DMS79 treated with DMSO at 0.1 percent for 48 hours (cell line): ENCODE results near the gene ATP8A2.
"Not testable (repeated sequence)": the region's sequence is repeated elsewhere in the genome, so short reads cannot be mapped to it uniquely, and the experiment has no call there.

Experiments used
- DNase-seq: peaks from one replicate; lab custom pipeline; 2025; lab: John Stamatoyannopoulos, UW

Gene ATP8A2

DNA sequence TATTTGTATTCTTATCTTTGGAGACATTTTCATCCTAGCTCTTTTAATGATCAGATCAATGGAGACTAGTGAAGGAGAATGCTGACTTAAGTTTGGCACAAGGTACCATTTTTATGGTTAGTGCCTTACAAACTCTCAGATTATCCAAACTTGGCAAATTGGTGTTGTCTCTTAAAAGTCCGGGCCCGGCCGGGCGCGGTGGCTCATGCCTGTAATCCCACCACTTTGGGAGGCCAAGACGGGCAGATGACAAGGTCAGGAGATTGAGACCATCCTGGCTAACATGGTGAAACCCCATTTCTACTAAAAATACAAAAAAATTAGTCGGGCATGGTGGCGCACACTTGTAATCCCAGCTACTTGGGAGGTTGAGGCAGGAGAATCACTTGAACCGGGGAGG, 177.2 kb downstream of the ATP8A2 start:
- not testable (repeated sequence) for DNase-seq

DNA sequence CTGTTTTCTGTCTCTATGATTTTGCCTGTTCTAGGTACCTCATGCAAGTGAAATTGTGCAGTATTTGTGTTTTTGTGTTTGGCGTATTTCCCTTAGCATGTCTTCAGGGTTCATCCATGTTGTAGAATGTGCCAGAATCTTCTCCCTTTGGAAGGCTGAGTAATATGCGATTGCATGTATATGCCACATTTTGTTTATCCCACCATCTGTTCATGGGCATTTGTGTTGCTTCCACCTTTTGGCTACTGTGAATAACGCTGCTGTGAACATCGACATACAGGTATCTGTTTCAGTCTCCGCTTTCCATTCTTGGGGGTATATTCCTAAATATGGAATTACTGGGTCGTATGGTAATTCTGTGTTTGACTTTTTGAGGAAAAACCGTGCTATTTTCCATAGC, 190.0 kb downstream of the ATP8A2 start:
- DNase-seq = no peak

DNA sequence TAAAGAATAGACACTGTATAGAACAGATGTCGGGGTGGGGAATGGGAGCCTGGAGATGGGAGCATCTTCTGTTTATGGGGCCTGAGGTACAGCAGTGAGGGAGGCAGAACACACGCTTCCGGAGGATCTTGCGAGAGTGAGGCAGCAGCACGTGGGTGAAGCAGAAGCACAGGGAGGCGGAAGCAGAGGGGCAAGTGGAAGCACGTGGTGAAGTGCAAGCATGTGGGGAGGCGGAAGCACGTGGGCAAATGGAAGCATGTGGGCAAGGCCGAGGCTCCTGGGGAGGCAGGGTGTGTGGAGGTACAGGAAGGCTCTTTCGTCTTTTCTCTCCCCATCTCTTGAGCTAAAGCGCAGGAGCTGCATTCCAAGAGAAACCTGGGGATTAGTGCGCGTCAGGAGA, 198.4 kb downstream of the ATP8A2 start:
- no peak for DNase-seq

DNA sequence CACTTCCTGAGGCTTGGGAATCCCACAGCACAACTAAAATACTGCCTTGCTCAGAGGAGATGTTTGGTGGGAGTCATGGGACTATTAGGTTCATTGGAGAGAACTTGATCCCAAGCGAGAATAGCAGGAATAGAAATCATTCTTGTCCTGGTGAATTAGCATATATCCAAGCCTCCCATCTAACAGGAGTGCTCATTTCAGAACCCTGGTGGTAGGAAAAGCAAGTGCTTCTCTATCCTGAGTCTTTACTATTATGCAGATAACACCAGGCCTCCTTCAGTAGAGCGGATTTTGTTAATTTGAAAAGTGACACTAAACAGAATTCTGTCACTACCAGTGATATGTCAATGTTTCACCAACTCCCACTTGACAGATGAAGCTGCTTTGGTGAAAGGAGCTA, 199.5 kb downstream of the ATP8A2 start:
- no peak for DNase-seq

DNA sequence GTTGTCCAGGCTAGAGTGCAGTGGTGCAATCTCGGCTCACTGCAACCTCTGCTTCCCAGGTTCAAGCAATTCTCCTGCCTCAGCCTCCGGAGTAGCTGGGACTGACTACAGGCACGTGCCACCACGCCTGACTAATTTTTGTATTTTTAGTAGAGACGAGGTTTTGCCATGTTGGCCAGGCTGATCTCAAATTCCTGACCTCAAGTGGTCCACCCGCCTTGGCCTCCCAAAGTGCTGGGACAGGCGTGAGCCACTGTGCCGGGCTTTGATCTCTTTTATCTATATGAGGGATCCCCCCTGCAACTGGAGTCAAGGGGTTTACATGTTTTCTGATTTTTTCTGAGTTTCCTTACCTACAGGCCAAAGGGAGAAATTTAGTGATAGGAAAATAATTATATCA, 200.4 kb downstream of the ATP8A2 start:
- DNase-seq = not testable (repeated sequence)

DNA sequence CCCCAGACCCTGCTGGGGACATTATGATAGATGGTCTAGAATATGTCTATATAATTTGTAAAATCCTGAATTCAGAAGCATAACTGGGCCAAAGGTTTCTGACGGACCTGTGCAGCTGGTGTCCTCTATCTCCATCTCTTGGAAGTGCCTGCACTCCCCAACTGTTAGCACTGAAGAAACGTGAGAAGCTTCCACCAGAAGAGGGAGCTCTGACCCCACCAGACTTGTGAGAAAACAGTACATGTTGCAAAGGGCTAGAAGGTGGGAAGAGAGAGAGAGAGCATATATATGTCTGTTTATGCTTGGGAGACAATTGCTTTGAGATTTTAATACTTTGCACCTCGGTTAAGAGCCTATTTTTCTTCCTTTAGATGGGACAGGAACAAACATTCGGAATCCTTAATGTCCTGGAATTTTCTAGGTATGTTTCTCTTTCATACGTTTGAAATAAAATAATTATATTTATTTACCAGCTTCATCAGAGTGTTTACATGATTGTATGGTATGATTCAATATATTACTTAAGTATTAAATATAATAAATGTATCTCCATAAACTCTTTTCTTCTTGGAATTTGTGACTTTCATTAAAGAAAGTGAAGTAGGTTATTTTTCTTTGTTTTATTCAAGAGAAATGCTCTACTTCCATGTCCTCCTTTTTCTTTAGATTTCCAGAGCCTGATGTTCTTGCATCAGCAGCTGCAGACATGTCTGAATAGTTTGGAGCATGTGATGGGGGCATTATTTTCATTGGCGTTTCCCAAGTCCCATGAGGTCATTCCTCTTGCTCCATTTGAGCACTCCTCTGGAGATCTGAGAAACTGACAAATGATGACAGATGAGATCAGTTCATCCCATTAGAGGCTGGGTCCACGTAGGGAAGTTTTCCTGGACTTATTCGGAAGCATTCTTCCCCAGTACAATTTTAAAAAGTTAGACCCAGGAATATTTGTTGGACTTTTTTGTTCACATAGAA, 202.9 kb downstream of the ATP8A2 start:
- DNase-seq = peak; percentile 75

DNA sequence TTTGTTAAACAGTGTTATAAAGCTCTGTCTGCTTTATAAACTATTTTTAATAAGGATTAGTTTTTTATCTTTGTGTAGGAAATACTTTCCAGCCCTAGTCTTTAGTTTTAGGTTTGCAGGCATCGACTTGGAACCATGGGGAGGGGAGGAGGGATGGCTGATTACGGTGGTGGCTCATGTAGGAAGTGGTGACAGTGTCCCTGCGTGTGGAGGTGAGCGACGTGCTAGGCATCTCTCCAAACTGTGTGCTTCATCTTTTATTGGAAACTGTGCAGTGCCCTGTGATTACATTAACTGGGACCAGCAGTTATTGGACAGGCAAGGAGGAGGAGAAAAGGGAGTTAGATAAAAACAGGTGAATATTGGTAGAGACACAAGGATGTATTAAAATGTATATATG, 203.8 kb downstream of the ATP8A2 start:
- DNase-seq = no peak

DNA sequence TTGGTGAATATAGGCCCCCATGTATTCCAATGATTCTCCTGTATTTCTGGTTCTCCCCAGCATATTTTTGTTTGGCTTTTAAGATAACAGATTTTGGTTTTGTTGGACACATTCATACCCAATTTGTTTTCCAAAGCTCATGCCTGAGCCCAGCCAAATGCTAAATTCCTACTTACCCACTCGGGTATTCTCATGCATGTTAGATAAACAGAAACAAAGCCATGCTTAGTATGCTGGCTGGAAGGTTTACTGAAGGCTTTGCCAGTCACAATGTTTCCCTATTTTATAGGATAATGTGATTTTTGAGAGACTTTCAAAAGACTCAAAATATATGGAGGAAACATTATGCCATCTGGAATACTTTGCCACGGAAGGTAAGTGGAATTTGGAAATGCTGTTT, 206.8 kb downstream of the ATP8A2 start:
- no peak for DNase-seq

DNA sequence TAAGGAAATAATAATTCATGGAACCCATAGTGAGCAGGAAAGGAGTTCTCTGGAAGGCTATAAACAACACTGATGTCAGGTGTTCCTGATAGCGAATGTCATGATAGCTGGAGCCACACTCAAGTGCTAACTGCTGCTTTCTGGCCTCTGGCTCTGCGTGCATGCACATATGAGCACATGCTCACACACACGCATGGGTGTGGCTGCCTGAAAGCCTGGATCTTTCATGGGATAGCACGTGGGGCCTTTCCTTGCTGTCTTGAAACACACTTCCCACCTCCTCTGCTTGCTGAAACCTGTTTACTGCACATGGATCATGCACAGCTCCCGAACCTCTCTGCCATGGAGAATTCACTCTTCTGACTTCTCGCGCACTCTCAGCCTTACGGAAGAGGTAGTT, 207.4 kb downstream of the ATP8A2 start:
- no peak for DNase-seq

DNA sequence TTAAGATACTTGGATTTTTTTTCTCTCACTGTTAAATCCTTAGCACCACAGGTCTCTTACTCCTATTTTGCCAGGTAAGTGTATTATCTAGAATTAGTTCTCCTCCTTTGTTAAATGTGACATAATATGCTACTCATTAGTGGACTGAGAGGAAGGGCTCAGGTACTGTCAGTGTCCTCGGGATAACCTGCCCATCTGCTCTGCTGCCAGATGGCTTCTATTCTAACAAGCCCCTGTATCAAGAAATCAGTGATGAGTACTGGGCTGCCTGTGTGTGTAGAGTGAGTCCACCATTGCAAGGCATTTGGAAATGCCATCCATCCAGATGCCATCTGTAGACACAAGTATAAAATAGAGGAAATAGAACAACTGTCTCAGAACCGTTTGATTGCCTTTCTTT, 209.6 kb downstream of the ATP8A2 start:
- DNase-seq = no peak

DNA sequence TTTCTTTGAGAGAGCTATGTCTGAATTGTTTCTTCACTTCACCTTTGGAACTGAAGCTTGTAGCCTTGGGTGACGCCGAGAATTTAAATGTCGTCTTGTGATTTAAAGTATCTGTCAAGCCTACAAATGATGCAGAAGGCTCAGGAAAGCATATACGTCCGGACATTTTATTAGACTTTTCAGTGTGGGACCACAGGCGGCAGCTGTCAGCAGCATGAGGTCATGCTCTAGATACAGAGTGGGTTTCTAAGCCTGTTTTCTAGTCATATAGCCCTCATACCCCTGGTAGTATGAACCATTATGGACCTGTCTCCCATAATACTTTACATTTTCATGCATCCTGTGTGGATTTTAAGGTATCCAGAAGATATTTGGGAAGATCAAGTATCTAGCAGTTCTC, 212.3 kb downstream of the ATP8A2 start:
- DNase-seq = no peak

DNA sequence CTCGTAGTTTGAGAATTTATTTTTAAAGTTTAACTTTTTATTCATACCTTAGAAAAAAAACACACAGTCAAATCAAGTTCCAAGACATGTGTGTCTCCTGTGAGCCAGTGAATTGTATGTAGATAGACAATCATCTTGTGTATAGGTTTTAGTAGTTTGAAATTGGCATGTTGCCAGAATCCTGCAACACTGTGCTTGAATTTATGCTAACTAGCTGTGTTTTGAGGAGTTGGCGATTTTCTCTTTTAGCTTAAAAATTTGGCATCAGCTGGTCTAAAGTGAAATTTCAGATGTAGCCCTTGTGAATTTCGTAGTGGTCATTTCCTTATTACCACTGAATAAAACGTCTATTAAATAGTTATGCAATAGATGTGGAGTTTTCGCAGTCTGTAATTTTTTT, 213.2 kb downstream of the ATP8A2 start:
- DNase-seq = no peak

DNA sequence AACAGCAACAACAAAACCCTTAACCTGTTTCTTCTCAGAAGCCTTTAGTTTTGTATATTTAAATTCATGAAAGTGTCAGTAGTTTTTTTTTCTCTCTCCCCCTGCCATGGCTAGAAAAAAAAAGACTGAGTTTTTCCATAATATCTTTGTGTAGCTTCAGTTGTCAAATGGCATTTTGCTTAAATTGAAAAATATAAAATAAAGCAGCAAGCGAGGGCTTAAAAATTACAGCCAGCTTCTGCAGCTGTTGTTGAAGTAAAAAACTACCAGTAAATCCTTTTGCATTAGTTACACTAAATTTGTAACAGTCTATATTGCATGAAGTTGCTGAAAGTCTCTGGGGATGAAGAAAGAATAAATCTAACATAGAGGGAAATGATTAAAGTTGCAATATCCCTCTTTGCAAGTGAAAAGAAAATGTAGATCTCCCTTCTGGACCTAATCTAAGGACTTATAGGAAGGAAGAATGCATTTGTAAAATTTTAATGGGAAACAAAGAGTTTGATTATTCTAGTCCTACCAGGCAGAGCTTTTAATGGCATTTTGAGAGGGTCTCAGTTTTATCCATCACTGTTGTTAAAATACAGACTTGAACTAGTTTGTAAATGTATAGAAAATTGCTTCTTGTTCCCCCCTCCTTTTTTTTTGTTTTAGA, 215.7 kb downstream of the ATP8A2 start:
- no peak for DNase-seq

DNA sequence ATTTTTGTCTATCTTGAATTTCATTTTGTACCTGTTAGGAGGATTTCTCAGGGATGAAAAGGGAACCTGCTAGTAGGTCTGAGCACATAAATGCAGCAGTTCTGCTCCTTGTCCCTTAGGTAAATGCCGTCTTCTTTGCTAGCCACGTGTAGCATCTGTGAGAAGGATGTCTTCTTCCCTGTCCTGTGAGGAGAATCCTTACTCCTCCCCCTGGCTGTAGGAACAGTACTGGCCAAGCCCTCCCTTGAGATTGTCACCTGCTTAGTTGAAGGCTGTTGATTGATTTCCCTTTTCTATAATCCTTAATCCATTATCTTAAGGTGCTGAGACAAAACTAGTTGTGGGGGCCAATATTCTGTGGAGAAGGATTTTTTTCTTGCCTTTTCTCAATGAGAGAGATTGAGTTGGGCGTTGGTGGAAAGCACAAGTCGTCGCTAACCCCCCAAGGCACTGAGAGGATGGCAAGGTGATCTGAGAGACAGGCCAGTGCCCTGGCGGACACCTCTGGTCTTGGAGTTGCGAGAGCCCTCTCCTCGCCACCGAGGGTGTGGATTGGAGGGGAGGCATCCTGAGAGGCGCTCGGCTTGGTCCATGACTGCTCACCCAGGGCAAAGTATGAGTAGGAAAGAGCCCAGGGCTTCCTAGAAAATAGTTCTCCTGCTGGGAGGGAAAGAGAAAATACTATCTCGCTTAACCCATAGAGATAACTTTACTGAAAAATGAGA, 216.7 kb downstream of the ATP8A2 start:
- DNase-seq = no peak

DNA sequence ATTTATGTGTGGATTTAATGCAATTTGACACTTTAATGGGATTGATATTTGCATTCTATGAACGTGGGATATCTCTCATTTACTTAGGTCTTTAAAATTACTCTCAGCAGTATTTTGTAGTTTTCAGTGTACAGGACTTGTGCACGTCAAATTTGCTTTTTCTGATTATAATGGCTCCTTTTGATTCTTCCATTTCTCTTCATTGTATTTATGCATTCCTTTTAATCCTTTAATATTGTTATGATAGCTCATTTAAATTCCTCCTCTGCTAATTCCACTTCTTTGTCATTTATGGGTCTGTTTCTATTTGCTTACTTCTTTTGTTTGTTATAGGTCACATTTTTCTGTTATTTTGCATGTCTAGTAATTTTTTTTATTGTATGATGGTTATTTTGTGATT, 226.6 kb downstream of the ATP8A2 start:
- no peak for DNase-seq

DNA sequence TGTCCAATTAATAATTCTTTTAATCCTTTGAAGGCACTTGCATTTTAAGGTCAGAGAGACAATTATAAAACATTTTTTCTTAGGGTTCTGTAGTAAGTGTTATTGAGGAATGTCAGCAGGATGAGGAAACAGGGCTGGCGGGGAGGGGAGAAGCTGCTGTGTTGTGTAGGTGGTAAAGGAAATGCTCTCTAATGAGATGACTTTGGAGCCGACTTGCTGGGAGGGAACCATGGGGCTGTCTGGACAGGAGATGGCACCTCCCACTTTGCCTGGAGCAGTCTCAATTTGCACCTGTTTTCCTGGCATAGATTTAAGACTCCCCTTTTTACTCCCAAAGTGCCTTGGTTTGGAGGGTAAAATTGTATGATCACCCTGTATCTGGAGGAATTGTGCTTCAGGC, 230.4 kb downstream of the ATP8A2 start:
- DNase-seq = no peak

DNA sequence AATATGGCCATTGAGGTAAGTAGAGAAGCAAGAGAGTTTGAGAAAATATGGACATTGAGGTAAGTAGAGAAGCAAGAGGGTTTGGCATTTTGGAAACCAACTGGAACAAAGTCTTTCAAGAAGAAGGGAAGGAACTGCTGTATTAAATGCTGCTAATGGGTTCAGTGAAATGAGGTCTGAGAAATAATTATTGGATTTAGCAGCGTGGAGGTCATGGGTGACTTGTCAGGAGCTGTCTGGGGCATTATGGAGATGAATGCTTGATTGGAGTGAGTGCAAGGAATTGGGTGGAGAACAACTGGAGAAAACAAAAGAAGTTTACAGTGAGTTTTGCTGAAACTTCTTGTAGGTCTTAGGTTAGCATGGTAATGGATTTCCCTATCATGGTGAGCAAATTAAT, 232.3 kb downstream of the ATP8A2 start:
- DNase-seq = no peak

DNA sequence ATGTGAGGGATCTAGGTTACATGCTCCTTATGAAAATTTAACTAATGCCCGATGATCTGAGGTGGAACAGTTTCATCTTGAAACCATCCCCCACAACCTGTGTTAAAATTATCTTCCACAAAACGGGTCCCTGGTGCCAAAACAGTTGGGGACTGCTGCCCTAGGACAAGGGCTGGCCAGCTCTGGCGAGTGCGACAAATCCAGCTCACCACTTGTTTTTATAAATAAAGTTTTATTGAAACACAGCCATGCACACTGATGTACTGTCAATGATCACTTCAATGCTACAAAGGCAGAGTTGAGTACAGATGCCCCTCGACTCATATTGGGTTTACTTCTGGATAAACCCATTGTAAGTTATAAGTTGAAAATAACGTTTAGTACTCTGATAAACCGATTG, 235.3 kb downstream of the ATP8A2 start:
- DNase-seq = no peak

DNA sequence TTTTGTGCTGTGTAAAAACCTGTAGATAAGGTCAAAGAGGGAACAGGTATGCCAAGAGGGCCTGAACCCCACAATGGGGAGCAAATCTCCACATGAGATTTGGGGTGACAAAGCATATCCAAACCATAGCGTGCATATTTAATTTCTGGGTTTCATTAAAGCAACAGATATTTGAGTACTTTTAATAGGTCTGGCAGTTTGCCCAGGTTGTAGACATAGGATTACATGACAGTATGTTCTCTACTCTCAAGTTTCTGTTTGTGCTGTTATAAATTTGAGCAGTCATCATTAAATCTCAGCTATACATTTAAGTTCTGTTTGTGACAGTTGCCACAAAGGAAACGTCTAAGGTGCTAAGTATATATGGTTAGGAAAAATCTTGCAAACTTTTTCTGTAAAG, 236.4 kb downstream of the ATP8A2 start:
- DNase-seq = peak; percentile 10

DNA sequence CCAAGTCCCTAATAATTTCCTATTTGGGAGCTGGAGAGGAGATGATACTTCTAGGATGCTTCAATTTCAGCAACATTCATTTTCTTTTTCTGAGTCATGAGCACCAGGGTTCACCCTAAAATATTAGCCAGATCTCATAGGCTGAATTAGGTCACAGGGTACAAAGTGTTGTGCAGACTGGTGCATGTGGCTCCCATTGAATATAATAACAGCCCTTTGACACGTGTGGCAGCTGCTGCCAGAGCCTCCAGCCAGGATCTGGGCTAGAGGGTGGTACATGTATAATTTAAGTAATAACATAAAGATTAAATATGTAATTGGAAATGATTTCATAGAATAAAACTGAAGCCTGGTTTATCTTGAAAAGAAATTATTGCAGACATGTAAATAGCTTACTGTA, 244.9 kb downstream of the ATP8A2 start:
- DNase-seq = no peak

DNA sequence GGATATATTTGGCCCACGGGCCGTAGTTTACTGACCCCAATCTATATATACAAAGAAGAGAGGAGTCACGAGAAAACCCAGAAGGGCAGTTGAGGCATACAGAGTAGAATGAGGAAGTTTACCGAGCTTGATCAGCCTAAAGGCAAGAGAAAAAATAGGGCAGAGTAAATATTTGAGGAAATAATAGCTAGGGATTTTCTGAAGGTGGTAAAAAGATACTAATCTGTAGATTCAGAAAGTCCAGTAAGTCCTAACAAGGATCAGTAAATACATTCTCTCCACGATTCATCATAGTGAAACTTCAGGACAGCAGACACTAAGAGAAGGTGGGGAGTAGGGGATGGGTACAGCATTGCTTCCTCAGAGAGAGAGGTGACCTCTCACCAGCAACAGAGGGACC, 248.1 kb downstream of the ATP8A2 start:
- DNase-seq = no peak

DNA sequence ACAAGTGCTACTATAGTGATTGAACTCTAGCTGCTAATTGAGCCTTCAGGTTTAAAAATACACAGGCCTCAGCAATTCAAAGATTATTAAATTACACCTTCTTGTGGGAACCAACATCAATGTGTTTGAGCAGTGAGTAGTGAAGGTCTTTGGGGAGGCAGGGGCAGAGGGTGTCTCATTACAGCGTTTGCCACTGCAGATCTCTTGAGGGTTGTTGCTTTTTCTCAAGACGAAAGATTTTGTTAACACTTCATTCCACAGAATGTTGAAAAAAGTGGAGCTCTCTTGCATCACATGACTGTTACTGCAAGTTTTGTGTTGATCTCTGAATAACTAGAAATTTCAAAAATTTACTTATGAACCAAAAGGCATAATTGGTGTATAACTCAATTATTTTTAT, 253.6 kb downstream of the ATP8A2 start:
- no peak for DNase-seq
